Measurements from ENCODE around the gene CYP27C1.

CYP27C1 gene

DNA sequence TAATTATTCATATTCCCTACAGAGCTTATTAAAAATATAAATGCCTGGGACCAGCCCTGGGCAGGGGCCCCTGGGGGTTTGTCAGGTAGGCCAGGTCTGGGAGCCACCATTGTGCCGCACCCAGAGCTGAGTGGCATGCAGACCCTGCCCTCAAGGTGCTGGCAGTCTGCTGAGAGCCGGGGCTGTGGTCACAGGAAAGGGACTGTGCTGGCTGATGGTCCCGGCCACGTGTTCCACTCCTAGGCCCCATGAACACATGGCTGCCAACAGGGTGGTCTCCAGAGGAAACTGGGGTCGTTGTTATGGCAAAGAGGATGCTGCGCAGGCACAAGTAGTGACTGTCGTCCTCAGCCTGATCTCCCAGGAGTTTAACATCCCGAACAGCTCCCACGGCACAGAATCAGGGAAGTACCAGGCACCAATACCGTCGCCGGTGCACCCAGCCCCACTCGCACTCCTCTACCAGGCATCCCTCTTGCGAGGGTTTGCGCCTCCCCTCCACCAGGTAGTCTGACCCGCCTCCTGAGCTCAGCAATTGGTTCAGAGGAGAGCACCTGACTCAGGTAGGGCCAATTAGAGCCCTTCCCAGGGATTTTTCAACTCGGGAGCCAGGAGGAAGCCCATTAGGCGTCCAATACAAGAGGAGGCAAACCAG is 73.9 kb downstream of the CYP27C1 start:
- no peak for DNase-seq

DNA sequence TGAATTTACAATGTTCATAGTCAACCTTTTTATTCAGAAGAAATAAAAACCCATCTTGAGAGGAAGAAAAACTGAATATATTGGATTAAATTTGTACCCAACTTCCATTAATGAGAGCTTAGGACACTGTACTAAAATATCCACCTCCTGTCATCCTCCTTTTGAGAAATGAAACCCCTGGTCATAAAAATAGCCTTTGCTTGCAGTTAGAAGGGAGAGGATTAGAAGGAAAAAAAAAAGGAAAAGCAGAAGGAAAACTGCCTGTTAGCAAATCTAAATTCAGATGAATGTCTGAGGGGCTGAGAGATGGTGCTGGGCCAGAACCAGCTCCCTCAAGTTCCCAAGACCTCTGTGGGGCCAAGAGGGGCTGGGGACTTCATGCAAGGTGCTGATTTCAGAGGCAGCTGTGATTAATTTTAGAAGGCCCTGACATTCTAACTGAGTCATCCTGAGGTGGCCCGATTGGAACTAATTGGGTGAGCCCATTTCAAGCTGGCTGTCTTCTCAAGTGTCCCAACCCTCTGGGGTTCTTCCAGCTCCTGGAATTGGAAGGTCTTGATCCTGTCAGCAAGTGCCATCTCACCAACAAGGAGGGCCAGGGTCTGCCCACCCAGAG is 74.7 kb downstream of the CYP27C1 start:
- DNase-seq: no peak

DNA sequence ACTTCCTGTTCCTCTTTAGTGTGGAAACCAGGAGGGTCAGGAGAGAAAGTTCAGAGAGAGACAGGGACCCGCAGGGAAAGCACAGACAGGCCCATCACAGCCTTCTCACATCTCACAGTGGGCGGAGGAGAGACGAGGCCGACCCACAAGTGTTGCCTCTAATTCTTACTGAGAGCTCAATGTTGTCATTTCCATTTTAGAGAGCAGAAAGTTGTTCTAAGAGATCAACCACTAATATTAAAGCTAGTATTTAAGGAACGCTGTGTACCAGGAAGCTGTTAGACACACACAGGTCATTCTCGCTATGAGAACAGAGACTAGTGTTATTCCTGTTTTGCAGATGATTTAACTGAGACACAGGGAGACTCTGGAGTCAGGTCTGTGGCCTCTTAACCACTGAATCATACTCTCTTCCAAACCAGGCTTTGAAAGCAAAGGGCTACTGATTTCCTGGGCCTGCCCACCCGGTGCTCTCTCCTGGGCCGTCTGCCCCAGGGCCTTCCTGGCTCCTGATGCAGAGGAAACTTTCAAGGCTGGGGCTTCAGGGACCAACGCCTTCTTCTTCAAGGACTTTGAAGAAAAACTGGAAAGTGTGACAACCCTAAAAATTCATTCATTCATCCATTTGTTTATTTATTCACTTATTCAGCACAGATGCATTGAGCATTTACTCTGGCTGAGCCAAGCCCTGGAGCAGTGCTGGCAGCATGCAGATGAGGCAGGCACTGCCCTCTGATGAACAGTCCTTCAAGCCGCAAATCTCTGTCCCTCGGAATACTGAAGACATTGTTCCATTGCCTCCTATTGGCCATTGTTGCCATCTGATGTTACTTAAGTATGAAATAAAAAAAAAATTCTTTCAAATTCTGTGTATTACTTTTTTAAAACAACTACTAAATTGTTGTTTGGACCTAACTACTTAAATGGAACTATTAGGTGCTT is 76.0 kb downstream of the CYP27C1 start:
- DNase-seq: no peak

DNA sequence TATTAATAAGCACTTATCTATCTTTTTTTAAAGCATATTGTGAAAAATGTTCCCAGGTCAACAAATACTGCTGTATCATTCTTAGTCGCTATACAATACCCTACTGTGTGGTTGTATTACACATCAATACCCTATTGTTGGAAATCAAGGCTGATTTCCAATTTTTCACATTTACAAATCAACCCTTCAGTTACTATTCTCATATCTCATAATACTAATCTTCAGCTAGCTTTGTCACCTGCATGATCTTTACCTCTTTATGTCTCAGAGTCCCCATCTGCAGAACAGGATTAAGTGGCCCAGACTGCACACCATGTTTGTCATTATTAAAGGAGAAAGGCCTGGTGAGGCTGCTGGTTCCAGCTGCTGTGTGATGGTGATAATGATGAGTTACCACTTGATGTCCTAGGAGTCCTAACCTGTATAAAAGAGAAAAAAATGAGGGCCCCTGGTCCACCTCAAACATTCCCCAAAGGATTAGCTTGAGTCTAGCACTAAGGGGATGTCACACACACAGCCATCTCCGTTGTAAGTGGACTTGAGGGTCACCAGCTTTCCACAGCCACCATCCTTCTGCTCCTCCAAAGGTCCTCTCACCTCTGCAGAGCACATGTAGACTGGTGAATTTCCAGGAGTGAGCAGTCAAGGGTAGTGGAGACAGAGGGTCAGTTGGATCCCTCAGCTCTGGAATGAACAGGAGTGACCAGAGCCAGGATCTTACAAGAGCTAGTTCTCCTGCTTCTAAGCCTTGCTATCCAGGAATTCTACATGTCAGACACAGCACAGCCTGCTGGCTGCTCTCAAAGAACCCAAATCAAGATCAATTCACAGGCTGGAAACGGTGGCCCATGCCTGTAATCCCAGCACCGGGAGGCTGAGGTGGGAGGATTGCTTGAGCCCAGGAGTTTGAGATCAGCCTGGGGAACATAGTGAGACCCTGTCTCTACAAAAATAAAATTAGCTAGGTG is 77.2 kb downstream of the CYP27C1 start:
- DNase-seq: no peak

DNA sequence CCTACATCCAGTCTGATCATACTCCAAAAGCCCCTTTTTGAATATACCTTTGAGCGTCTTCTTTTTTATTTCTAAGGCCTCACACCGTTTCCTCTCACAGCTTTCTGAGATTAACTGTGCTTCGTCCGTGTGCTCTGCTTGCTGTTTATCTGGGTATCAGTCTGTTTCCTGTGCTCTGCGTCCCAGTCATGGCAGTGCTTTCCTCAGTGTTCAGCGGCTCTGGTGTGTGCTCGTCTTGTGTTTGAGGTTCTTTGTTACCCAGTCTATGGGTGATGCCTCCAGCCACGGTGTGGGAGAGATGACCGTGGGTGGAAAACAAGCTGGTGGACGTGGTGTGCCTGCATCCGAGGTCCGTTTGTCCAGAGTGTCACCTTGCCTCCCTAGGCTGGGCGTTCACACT is 79.6 kb downstream of the CYP27C1 start:
- no peak for DNase-seq

DNA sequence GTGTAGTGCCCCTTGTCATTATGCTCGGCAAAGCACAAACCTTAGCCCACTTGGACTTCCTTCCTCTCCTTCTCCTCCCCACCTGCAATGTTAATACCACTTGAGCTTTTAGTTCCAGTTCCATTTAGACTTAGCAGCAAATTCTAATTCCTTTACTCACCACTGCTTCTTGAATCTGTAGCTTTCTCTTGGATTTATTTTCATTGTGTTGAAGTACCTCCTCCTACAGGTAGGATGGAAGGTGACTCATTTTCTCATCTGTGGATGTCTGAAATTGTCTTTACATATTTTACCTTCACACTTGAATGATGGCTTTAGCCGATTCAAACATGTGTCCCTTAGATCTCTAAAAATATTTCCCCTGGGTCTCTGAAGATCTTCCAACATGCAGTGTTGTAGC is 80.3 kb downstream of the CYP27C1 start:
- DNase-seq: no peak

DNA sequence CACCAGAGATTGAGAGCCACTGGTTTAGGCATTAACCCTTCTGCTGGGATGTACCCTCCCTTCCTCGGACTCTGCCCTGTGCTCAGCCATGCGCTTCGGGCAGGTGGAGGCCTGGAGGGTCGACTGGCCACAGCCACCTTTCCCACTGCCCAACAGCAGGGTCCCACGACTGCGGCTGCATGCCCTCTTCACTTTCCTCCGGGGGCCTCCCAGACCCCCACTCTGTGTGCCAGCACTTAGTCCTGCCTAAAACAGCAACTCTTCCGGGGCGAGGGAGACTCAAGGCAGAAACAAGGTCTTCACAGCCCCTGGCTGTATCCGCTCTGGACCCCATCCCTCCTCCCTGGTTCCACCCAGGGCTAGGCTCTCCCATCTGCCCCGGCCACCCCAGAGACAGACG is 81.8 kb downstream of the CYP27C1 start:
- DNase-seq: no peak

DNA sequence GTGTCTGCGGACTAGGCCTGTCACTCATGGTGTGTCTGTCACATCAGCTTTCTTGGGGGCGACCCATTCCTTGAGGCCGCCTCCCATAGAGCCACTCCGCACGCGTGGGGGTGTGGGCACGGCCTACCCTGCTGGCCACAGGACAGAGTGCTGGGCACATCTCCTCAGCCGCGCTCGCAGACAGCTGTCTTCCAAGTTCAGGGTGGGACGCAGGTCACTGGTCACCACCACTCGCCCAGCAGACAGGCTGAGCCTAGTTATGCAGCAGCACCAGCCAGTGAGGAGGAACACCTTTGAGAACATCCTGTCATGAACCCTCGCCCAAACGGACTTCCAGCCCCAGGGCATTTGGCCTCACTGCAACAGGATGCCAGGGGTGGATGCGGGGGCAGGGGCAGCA is 82.4 kb downstream of the CYP27C1 start:
- DNase-seq: no peak

DNA sequence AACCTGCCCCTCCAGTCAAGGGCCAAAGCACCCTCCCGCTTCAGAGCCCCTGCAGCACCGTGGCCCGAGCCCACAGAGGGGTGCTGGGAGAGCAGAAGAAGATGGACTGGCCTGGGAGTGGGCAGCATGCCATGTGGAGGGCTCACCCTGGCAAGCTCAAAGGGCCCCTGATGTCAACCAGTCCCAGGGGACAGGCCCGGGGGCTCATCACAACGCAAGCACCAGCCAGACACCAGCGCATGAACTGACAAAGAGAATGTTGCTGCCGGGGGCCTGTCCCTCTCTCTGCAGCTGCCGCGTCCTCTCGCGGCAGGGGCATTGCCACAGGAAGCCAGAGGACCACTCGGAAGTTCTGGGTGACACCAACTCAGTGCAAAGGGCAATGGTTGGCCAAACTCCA is 82.9 kb downstream of the CYP27C1 start:
- no peak for DNase-seq

DNA sequence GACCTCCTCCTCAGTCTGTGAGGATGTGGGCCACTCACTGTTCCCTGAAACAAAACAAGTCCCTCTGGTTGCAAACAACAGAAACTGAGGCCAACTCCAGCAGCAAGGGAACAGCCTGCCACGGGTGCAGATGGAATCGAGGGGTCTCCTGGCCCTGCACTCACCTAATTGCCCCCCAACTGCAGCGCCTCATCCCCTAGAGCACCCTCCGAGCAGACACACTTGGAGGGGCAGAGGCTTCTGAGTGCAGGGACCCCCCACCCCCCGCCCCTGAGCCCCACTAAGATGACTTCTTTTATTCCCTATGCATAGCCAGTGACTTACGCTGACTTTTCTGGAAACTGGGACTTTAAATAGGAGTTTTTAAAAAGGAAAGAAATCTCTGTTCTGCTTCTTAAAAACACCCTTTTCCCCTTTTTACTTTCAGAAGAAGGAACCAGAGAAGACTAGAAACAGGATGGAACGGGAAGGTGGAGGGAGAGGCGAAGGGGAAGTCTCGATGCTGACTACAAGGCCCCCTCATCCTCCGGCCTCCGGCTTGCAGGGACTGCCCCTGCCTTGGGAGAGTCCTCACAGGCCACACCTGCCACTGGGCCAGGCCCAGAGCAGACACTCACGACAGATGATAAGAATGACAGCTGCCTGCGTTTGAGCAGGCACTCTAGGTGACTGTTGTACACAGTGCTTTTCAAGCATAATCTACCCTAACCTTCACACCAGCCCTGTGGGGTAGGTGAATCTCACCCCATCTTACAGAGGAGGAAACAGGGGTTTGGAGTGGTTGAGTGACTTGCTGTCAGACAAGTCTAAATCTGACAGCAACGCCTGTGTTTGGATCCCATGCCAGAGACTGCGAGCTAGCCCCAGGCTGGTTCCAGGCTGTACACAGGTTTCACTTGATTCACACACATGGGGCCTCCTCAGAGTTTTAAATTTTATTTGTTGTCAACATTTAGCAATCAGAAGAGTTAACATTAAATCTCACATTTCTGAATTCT is 85.0 kb downstream of the CYP27C1 start:
- no peak for DNase-seq

DNA sequence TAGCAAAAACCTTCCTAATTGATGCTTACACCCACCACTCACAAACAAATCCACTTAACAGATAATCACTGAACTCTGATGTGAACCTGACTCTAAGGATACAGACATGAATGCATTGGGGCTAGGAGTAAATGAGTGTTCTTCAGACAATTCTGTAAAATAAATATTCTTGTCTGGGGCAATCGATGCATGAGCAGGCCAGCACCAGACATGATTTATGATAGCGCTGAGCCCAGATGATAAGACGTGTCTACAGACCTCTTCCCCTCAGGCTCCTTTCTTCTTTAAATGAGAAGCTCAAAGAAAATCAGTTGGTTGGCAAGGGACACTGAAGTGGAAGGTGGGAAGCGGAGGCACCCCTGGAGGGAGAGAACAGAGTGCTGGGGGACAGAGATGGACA is 85.9 kb downstream of the CYP27C1 start:
- no peak for DNase-seq

Measured in amniotic stem cell (primary cell).